Astrocyte (in vitro differentiated cells and primary cell): Measurements from ENCODE around the gene FAT4.

ENCODE experiments used
- EZH2 ChIP-seq: IDR thresholded peaks from 2 replicates; pipeline ENCODE4 v1.6.1; 2012; ENCODE audit warnings: mild to moderate bottlenecking, low read length, inconsistent platforms; ENCODE audit not compliant: insufficient read depth
- TF ChIP-seq, protein P1 (sequence below): IDR thresholded peaks from 2 replicates; pipeline ENCODE4 v1.5.1; 2011; ENCODE audit warnings: low read depth, mild to moderate bottlenecking, inconsistent platforms, low read length, moderate library complexity; ENCODE audit not compliant: insufficient read depth

DNA sequence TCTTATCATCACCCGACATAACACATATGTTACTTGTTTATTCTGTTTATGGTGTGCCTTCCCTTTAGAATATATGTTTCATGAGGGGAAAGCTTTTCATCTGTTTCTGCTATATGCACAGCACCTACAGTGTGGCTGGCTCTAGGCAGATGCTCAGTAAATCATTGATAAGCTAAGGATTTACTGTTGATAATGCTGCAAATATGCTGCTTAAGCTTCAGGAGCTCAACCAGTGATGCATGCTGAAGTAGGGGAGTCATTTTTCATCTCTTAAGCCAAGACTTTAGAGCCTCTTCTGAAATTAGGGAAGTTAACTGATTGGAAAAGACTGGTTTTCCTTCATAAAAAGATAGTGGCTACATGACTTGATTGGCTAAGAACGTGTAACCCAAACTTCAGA lies 16.4 kb downstream of the FAT4 start:
- TF ChIP-seq, protein P1, sequence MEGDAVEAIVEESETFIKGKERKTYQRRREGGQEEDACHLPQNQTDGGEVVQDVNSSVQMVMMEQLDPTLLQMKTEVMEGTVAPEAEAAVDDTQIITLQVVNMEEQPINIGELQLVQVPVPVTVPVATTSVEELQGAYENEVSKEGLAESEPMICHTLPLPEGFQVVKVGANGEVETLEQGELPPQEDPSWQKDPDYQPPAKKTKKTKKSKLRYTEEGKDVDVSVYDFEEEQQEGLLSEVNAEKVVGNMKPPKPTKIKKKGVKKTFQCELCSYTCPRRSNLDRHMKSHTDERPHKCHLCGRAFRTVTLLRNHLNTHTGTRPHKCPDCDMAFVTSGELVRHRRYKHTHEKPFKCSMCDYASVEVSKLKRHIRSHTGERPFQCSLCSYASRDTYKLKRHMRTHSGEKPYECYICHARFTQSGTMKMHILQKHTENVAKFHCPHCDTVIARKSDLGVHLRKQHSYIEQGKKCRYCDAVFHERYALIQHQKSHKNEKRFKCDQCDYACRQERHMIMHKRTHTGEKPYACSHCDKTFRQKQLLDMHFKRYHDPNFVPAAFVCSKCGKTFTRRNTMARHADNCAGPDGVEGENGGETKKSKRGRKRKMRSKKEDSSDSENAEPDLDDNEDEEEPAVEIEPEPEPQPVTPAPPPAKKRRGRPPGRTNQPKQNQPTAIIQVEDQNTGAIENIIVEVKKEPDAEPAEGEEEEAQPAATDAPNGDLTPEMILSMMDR, result no peak
- TF ChIP-seq EZH2, result no peak
